Measurements from ENCODE around the gene RAB3D. TPM values are rescaled to one million over a fixed set of nuclear protein-coding genes. Genes with fewer than 3 reads are reported as not detected.

RAB3D gene
- total and polyA plus RNA-seq, 2 of the 4 experiments (the other 2 are of a cell fraction) = 4.8 to 5.5 TPM

GRCh38 chr19:11293433-11294389 is 45.7 kb downstream of the RAB3D start:
- H2BK20ac ChIP-seq (ENCODE audit: low read depth, low read length) = peak overlapping the region; percentile 46; the same call in 1 of the 2 replicates
- ATAC-seq (ENCODE audit: low read depth) (peak; percentile 100), DNase-seq (peak; percentile 87)
- intact Hi-C loops (cut with micrococcal nuclease) (loop anchor here (1.0 to 5.0 kb wide), 6 partner anchors 45 to 294 kb away; partner anchors contain the start of genes ODAD3, PRKCSH, RAB3D and SWSAP1), dilution Hi-C loops (cut with HindIII; ENCODE audit: low sequenced_read_pairs, unreplicated experiment) (no loop called here), in situ Hi-C loops (cut with MboI; ENCODE audit: low sequenced_read_pairs) (loop anchor here (10.0 kb wide), 1 partner anchor 181 kb away; no protein-coding TSS in a partner anchor)
- peak overlapping the region; percentile 86; the same call in 1 of the 2 replicates for H3K23ac ChIP-seq (ENCODE audit: low read depth, low read length)
- 0 out of 2 replicates have a peak, but pooled peaks cover 1% of the 10 kb centered on the region for H3K4me1 ChIP-seq (ENCODE audit: control insufficient read depth, insufficient read depth, low read length)
- peak overlapping the region; percentile 90 for H2BK120ac ChIP-seq (ENCODE audit: low read depth, low read length)
- CTCF ChIA-PET = interaction anchor here (0.6 to 1.2 kb wide), 20 partner anchors 10 to 250 kb away, joined by 3 to 8 read pairs (median 4); partner anchors contain the start of genes ODAD3, PRKCSH and SWSAP1
- H2BK15ac ChIP-seq (ENCODE audit: low read depth, low read length) = peak overlapping the region; percentile 95; the same call in 1 of the 3 replicates
- no peak overlapping the region for H2BK5ac ChIP-seq (ENCODE audit: low read depth, low read length, poor library complexity, severe bottlenecking)
- H3K4me2 ChIP-seq (ENCODE audit: low read depth, low read length) = peak overlapping the region; percentile 80
- H3K27me3 ChIP-seq (ENCODE audit: control insufficient read depth, insufficient read depth, low read length) = peaks cover 4% of the 10 kb centered on the region; the same call in 1 of the 2 replicates
- H3K56ac ChIP-seq (ENCODE audit: extremely low read depth, insufficient read depth, low read length) = no peak overlapping the region
- no peaks in the 10 kb centered on the region for H4K20me1 ChIP-seq (ENCODE audit: insufficient read depth, low read length)
- H2AFZ ChIP-seq (replicated peaks; ENCODE audit: low read length, poor library complexity) = peak overlapping the region; percentile 92
- H4K91ac ChIP-seq (ENCODE audit: insufficient read depth, low read depth, low read length) = peak overlapping the region; percentile 96
- TF ChIP-seq SMC3 (IDR thresholded peaks at IDR 0.05; ENCODE audit: low read depth, low read length) (peak; percentile 96), NFE2L2 (IDR thresholded peaks at IDR 0.05; ENCODE audit: low read depth, low read length) (no peak), MAZ (IDR thresholded peaks at IDR 0.05; ENCODE audit: borderline replicate concordance, low read depth, low read length) (peak; percentile 90; the same call in 1 of the 2 replicates), CTCF (conservative IDR thresholded peaks at IDR 0.05; ENCODE audit: low read depth, low read length) (peak; percentile 97), RFX5 (IDR thresholded peaks at IDR 0.05; ENCODE audit: low read depth, low read length) (no peak), BHLHE40 (IDR thresholded peaks at IDR 0.05; ENCODE audit: low read depth, low read length) (peak; percentile 56), RAD21 (IDR thresholded peaks at IDR 0.05; ENCODE audit: low read length) (peak; percentile 92), CHD1 (IDR thresholded peaks at IDR 0.05; ENCODE audit: low read depth, low read length) (no peak), FOS (IDR thresholded peaks at IDR 0.05; ENCODE audit: low read depth, low read length) (no peak), USF2 (IDR thresholded peaks at IDR 0.05; ENCODE audit: low read depth, low read length) (no peak), CEBPB (IDR thresholded peaks at IDR 0.05; ENCODE audit: low read depth, low read length) (peak; percentile 79)
- H4K8ac ChIP-seq (ENCODE audit: low read depth in 2 of 2, low read length in 2 of 2) = peak overlapping the region; percentile 90 to 96
- 0% methylated on average over 5 of the region's 41 CpGs; no CpG with 5 or more reads in 1 of the 2 experiments for WGBS, 2 experiments (ENCODE audit: extremely low coverage in 2 of 2, insufficient read length in 1 of 2)
- peak overlapping the region; percentile 99 for H3K4ac ChIP-seq (ENCODE audit: low read depth, low read length)
- peak overlapping the region; percentile 95 for H3K14ac ChIP-seq (replicated peaks; ENCODE audit: low read depth, low read length)
- peak overlapping the region; percentile 69 for H4K5ac ChIP-seq (ENCODE audit: low read depth, low read length)
- peak overlapping the region; percentile 34 for H3K27ac ChIP-seq (ENCODE audit: insufficient read depth, low read length)
- peak overlapping the region; percentile 16; the same call in 1 of the 2 replicates for H3K4me3 ChIP-seq (ENCODE audit: insufficient read depth, low read depth, low read length)
- POLR2A ChIA-PET (ENCODE audit: unreplicated experiment) = interaction anchor here (0.7 to 1.1 kb wide), 2 partner anchors 88 to 189 kb away, joined by 4 to 14 read pairs; no protein-coding TSS in a partner anchor
- H3K9me1 ChIP-seq (ENCODE audit: insufficient read depth, low read length) = 0 out of 2 replicates have a peak, but pooled peaks cover 3% of the 10 kb centered on the region
- BruUV-seq (replicated peaks) = no TSS peak
- H3K18ac ChIP-seq (ENCODE audit: low read depth, low read length) = peak overlapping the region; percentile 59
- no peaks in the 10 kb centered on the region for H3K9me3 ChIP-seq (ENCODE audit: control insufficient read depth, insufficient read depth, low read length)
- H3K79me1 ChIP-seq (ENCODE audit: low read depth in 1 of 2, low read length in 2 of 2) = no peaks in the 10 kb centered on the region
- peak overlapping the region; percentile 96 for H2AK9ac ChIP-seq (replicated peaks; ENCODE audit: low read depth, low read length, poor library complexity)
- H3K9ac ChIP-seq (ENCODE audit: low read depth, low read length) = peak overlapping the region; percentile 74
- H2AK5ac ChIP-seq (ENCODE audit: low read depth, low read length) = peak overlapping the region; percentile 61
- no peaks in the 10 kb centered on the region for H3K36me3 ChIP-seq (ENCODE audit: control insufficient read depth, insufficient read depth, low read length)
